Stomach (tissue), 9 donors: Measurements from ENCODE around the gene NTRK3. TPM values are rescaled to one million over a fixed set of nuclear protein-coding genes. Genes with fewer than 3 reads are reported as not detected.

Source experiments
- DNase-seq, 2 donors: peaks; one replicate each; pipeline versions ENCODE4 v3.0.0 to v3.0.0-alpha.2; 2013 to 2019
- H3K27ac ChIP-seq, 5 donors: fragments of 200-600 bp in 4 of 5; sonication (generic) in 4 of 5; one replicate each; pipeline ENCODE4 v1.5.1; 2013 to 2019; ENCODE audit warnings: mild to moderate bottlenecking in 1 of 5, moderate library complexity in 1 of 5
- H3K27me3 ChIP-seq, 3 donors: fragments of 200-600 bp; sonication (generic); one replicate each; pipeline ENCODE4 v1.5.1; 2017 to 2019; ENCODE audit warnings: mixed run types in 1 of 3
- H3K36me3 ChIP-seq, 4 donors: fragments of 200-600 bp; sonication (generic); 1 replicate in 3 of 4; 2 replicates in 1 of 4; pipeline ENCODE4 v1.5.1; 2016 to 2019
- H3K4me1 ChIP-seq, 4 donors: fragments of 200-600 bp; sonication (generic); one replicate each; pipeline ENCODE4 v1.5.1; 2016 to 2019
- H3K4me3 ChIP-seq, 4 donors: fragments of 200-600 bp; sonication (generic) in 3 of 4; one replicate each; pipeline ENCODE4 v1.5.1; 2016 to 2019; ENCODE audit warnings: mild to moderate bottlenecking in 1 of 4
- H3K9me3 ChIP-seq, 4 donors: fragments of 200-600 bp; sonication (generic); one replicate each; pipeline ENCODE4 v1.5.1; 2016 to 2019
- CTCF ChIP-seq, 7 experiments: fragments of 450-650 bp in 4 of 7; fragments of 200-600 bp in 3 of 7; sonication (generic) in 3 of 7; IDR thresholded peaks; one replicate each; pipeline ENCODE4 v1.5.1; 2016 to 2019; ENCODE audit warnings: antibody characterized with exemption in 7 of 7, control low read depth in 2 of 7, mild to moderate bottlenecking in 1 of 7
- EP300 ChIP-seq: sonication (generic); formaldehyde crosslinking; IDR thresholded peaks from one replicate; pipeline ENCODE4 v1.6.1; 2017; ENCODE audit warnings: antibody characterized with exemption
- POLR2A ChIP-seq, 4 donors: fragments of 450-650 bp; IDR thresholded peaks; one replicate each; pipeline ENCODE4 v1.6.1; 2016; ENCODE audit warnings: antibody characterized with exemption in 4 of 4, control low read depth in 2 of 4, mild to moderate bottlenecking in 1 of 4, moderate library complexity in 1 of 4
- POLR2AphosphoS5 ChIP-seq, 3 donors: sonication (generic); formaldehyde crosslinking; IDR thresholded peaks; one replicate each; pipeline ENCODE4 v1.6.1; 2016; ENCODE audit warnings: antibody characterized with exemption in 3 of 3
- WGBS, 5 donors: extraction: QIAGEN DNeasy Blood & Tissue Kit in 3 of 5; methylation state at CpG; one replicate each; pipeline versions ENCODE4 v1.1.5 to v1.1.7; 2013 to 2018; 5-methylcytosine and 5-hydroxymethylcytosine counted together
- intact Hi-C: fragments of 100-400 bp; cut with DNase I; formaldehyde crosslinking; loops from one replicate; pipeline ENCODE4 v1.15.1; 2023; ENCODE audit warnings: low total_unique reads
- polyA plus RNA-seq, 3 donors: library from polyadenylated mRNA; stranded (reverse); fragments of 200-250 nt; gene quantifications; one replicate each; pipeline ENCODE4 v1.2.3, GENCODE V29; 2013
- total RNA-seq, 5 donors: library from RNA; depleted of rRNA; stranded (reverse); fragments of >200 nt; gene quantifications; one replicate each; pipeline versions ENCODE4 v1.1.0 to v1.2.3, GENCODE V29; 2014 to 2016
- donor health status: healthy with polysubstance abuse.
- donor health status: Bipolar disorder and iron deficiency.
- donor health status: healthy.

NTRK3 gene
- total and polyA plus RNA-seq, 8 donors: under 0.01 to 18.2 (median 1.0) TPM; not detected in 1

GRCh38 chr15:87906444-87906843, 350.1 kb downstream of the NTRK3 start:
- Histone ChIP-seq H3K27me3 (peaks cover 0 to 6% (median 0%) of the 10 kb centered on the region in 3 donors), H3K4me1 (no peaks in the 10 kb centered on the region), H3K27ac (no peak overlapping the region), H3K36me3 (no peaks in the 10 kb centered on the region), H3K9me3 (no peaks in the 10 kb centered on the region), H3K4me3 (no peak overlapping the region)
- DNase-seq: no peak
- 77 to 85% (median 81%) methylated on average over 6 of the region's 6 CpGs for WGBS, 5 donors
- TF ChIP-seq POLR2AphosphoS5 (IDR thresholded peaks at IDR 0.05): no peak
- no peak for TF ChIP-seq EP300
- TF ChIP-seq CTCF (IDR thresholded peaks at IDR 0.05): no peak
- no peak for TF ChIP-seq POLR2A (IDR thresholded peaks at IDR 0.05)
- intact Hi-C loops: no loop called here

- no peak for DNase-seq
- H3K27me3 ChIP-seq: peaks cover 0 to 1% (median 0%) of the 10 kb centered on the region in 3 donors
- WGBS, 5 donors: 75 to 82% (median 78%) methylated on average over 10 of the region's 10 CpGs
- no peak overlapping the region for H3K27ac ChIP-seq
- no peak overlapping the region for H3K4me3 ChIP-seq
- no peaks in the 10 kb centered on the region for H3K4me1 ChIP-seq
- intact Hi-C loops: no loop called here
- no peaks in the 10 kb centered on the region for H3K9me3 ChIP-seq
- TF ChIP-seq POLR2AphosphoS5 (IDR thresholded peaks at IDR 0.05) (no peak), CTCF (IDR thresholded peaks at IDR 0.05) (no peak), EP300 (no peak)
- H3K36me3 ChIP-seq: no peaks in the 10 kb centered on the region
Observed at GRCh38 chr15:87902772-87903426, 353.6 kb downstream of the NTRK3 start.

- Histone ChIP-seq H3K4me3 (no peak overlapping the region), H3K36me3 (no peaks in the 10 kb centered on the region), H3K4me1 (no peaks in the 10 kb centered on the region), H3K27ac (no peak overlapping the region), H3K9me3 (no peaks in the 10 kb centered on the region), H3K27me3 (no peaks in the 10 kb centered on the region)
- intact Hi-C loops: no loop called here
- DNase-seq: no peak
- TF ChIP-seq POLR2A (IDR thresholded peaks at IDR 0.05): no peak
- no peak for TF ChIP-seq EP300
- no peak for TF ChIP-seq POLR2AphosphoS5 (IDR thresholded peaks at IDR 0.05)
- no peak for TF ChIP-seq CTCF (IDR thresholded peaks at IDR 0.05)
- 42 to 63% (median 63%) methylated on average over 3 of the region's 3 CpGs for WGBS, 5 donors
Observed at GRCh38 chr15:87901926-87902690, 354.4 kb downstream of the NTRK3 start.

- H3K27ac ChIP-seq: no peak overlapping the region
- WGBS, 5 donors: 28 to 46% (median 44%) methylated on average over 1 of the region's 1 CpG
- H3K4me3 ChIP-seq: no peak overlapping the region
- no peak for DNase-seq
- no peak for TF ChIP-seq POLR2A (IDR thresholded peaks at IDR 0.05)
- TF ChIP-seq POLR2AphosphoS5 (IDR thresholded peaks at IDR 0.05): no peak
- no peak for TF ChIP-seq EP300
- no peak for TF ChIP-seq CTCF (IDR thresholded peaks at IDR 0.05)
- no peaks in the 10 kb centered on the region for H3K9me3 ChIP-seq
- H3K36me3 ChIP-seq: no peaks in the 10 kb centered on the region
- no peaks in the 10 kb centered on the region for H3K27me3 ChIP-seq
- intact Hi-C loops: no loop called here
- no peaks in the 10 kb centered on the region for H3K4me1 ChIP-seq
Observed at GRCh38 chr15:87901008-87901407, 355.5 kb downstream of the NTRK3 start.
